CD4-positive, alpha-beta T cell treated with Interleukin-17A for 4 hours (primary cell): ENCODE data around the gene SMIM20.
"Not testable (repeated sequence)": the region's sequence is repeated elsewhere in the genome, so short reads cannot be mapped to it uniquely, and the experiment has no call there.

Experiments used
- DNase-seq: peaks from one replicate; pipeline ENCODE4 v3.0.0-alpha.2; 2020; ENCODE audit warnings: mixed read lengths

SMIM20 gene

GRCh38 chr4:25892796-25893195 is 21.2 kb upstream of the SMIM20 start:
- DNase-seq = no peak

GRCh38 chr4:25896776-25897539 is 17.1 kb upstream of the SMIM20 start:
- DNase-seq = no peak

GRCh38 chr4:25900310-25900709 is 13.7 kb upstream of the SMIM20 start:
- DNase-seq = no peak

- DNase-seq = no peak
These were observed 13.0 kb upstream of the SMIM20 start for GRCh38 chr4:25901030-25901430.

- DNase-seq = no peak
These were observed 9.9 kb upstream of the SMIM20 start for GRCh38 chr4:25903900-25904747.

- DNase-seq = no peak
These were observed 9.3 kb upstream of the SMIM20 start for GRCh38 chr4:25904748-25905082.

- DNase-seq = no peak
These were observed 8.6 kb upstream of the SMIM20 start for GRCh38 chr4:25905371-25905770.

- DNase-seq = not testable (repeated sequence)
These were observed 7.9 kb upstream of the SMIM20 start for GRCh38 chr4:25906113-25906512.

- no peak for DNase-seq
These were observed 5.5 kb upstream of the SMIM20 start for GRCh38 chr4:25908491-25908901.

- no peak for DNase-seq
These were observed 2.7 kb upstream of the SMIM20 start for GRCh38 chr4:25911356-25911755.

GRCh38 chr4:25913056-25913850 is 767 bp upstream of the SMIM20 start:
- peak; percentile 61 for DNase-seq

- no peak for DNase-seq
These were observed 791 bp downstream of the SMIM20 start for GRCh38 chr4:25914670-25915352.

- DNase-seq = no peak
These were observed 1.3 kb downstream of the SMIM20 start for GRCh38 chr4:25915353-25915705.

GRCh38 chr4:25916870-25917269 is 2.9 kb downstream of the SMIM20 start:
- no peak for DNase-seq

GRCh38 chr4:25919676-25920075 is 5.7 kb downstream of the SMIM20 start:
- no peak for DNase-seq

GRCh38 chr4:25921922-25922321 is 7.9 kb downstream of the SMIM20 start:
- DNase-seq = no peak

- no peak for DNase-seq
These were observed 8.9 kb downstream of the SMIM20 start for GRCh38 chr4:25922812-25923369.

- DNase-seq = no peak
These were observed 9.7 kb downstream of the SMIM20 start for GRCh38 chr4:25923745-25924144.

- DNase-seq = peak; percentile 17
These were observed 11.6 kb downstream of the SMIM20 start for GRCh38 chr4:25925486-25926201.

- peak; percentile 49 for DNase-seq
These were observed 12.4 kb downstream of the SMIM20 start for GRCh38 chr4:25926462-25926861.

GRCh38 chr4:25927361-25928195 is 13.6 kb downstream of the SMIM20 start:
- DNase-seq = no peak
